ENCODE results near the gene LRG1.

LRG1 gene

GRCh38 chr19:4580021-4580901 is 40.4 kb upstream of the LRG1 start:
- no peak for DNase-seq (ENCODE audit: low read depth)
- TF ChIP-seq CTCF (IDR thresholded peaks at IDR 0.05; ENCODE audit: control insufficient read depth, insufficient read depth, low read depth, low read length, missing control alignments), result no peak
- H3K4me3 ChIP-seq (ENCODE audit: control insufficient read depth, low read depth, low read length), result no peak overlapping the region

GRCh38 chr19:4579389-4579788 is 39.6 kb upstream of the LRG1 start:
- no peak overlapping the region for H3K4me3 ChIP-seq (ENCODE audit: control insufficient read depth, low read depth, low read length)
- TF ChIP-seq CTCF (IDR thresholded peaks at IDR 0.05; ENCODE audit: control insufficient read depth, insufficient read depth, low read depth, low read length, missing control alignments), result no peak
- no peak for DNase-seq (ENCODE audit: low read depth)

- no peak for TF ChIP-seq CTCF (IDR thresholded peaks at IDR 0.05; ENCODE audit: control insufficient read depth, insufficient read depth, low read depth, low read length, missing control alignments)
- no peak overlapping the region for H3K4me3 ChIP-seq (ENCODE audit: control insufficient read depth, low read depth, low read length)
- no peak for DNase-seq (ENCODE audit: low read depth)
Observed at GRCh38 chr19:4578552-4579248, 38.9 kb upstream of the LRG1 start.

- no peak for DNase-seq (ENCODE audit: low read depth)
- no peak for TF ChIP-seq CTCF (IDR thresholded peaks at IDR 0.05; ENCODE audit: control insufficient read depth, insufficient read depth, low read depth, low read length, missing control alignments)
- no peak overlapping the region for H3K4me3 ChIP-seq (ENCODE audit: control insufficient read depth, low read depth, low read length)
Observed at GRCh38 chr19:4577020-4577782, 37.4 kb upstream of the LRG1 start.

- H3K4me3 ChIP-seq (ENCODE audit: control insufficient read depth, low read depth, low read length), result no peak overlapping the region
- no peak for DNase-seq (ENCODE audit: low read depth)
- peak; percentile 70 for TF ChIP-seq CTCF (IDR thresholded peaks at IDR 0.05; ENCODE audit: control insufficient read depth, insufficient read depth, low read depth, low read length, missing control alignments)
Observed at GRCh38 chr19:4576016-4576933, 36.4 kb upstream of the LRG1 start.
